Nucleus accumbens (tissue), 56 donors: ENCODE measurements around the gene B3GAT3.
A peak's percentile ranks its signal among the peaks of the same experiment; 100 is the strongest.
"Not testable (repeated sequence)": the region's sequence is repeated elsewhere in the genome, so short reads cannot be mapped to it uniquely, and the experiment has no call there.

Experiments used
- DNase-seq, 56 donors: peaks; one replicate each; lab custom pipeline; 2025; lab: John Stamatoyannopoulos, UW

The B3GAT3 gene

DNA sequence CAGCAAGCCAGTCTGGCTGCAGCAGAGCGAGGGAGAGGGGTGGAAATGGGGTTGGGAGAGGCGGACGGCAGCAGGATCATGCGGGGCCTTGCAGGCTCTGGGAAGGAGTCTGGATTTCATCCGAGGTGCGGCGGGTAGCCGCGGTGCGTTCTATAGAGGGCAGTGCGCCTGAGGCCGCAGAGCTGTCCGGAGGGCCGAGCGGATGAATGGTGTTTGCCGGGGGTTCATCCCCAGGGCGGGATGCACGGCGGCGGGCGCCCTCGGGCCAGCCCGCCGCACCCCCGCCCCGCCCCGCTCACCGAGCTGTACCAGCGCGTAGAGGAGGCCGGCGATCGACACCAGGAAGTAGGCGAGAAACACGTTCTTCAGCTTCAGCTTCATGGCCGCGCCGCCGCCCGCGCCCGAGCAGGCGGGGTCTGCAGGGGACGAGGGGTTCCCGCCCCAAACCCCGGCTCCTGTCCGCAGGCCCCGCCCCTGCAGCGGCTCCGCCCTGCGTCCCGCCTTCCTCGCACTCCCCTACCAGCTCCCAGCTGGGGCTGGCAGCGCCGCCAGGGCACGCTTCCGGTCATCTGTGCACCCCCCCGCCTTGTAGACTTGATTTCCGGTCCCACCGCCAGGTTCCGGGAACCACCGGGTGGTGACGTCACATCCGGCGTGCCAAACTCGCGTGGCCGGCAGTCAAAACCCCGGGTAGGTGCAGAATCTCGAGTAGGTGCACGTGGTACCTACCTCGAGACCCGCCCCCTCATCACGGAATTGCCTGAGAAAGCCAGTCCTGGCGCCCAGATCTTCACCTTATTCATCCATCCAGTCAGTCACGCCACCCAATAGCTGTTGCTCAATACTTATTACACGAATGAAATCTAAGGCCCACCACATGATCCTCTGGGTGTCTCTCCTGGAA is at the start of gene B3GAT3:
Gene B3GAT3 (minus strand): TSS at position 420 of the 904 bp plus-strand sequence. CDS start 39 bp downstream, at position 381.
- DNase-seq: peak; percentile 64 to 99 (median 96)

DNA sequence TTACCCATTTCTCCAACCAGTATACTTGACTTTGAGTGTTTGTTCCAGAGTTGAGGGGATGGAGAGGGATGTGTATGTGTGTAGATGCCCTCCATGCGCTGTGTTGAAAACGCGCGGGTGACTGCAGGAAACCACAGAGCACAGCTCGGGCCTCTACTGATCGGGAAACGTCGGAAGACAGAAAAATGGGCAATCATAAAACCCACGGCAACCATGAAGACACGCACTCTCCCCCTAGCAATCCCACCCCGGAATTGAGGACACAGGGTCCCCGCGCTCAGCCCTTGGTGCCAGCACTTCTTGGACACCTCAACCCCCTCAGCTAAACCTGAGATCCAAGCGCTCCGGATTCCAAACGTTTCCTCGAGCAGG is 49.4 kb upstream of the B3GAT3 start:
- DNase-seq: peak in 1 of 56 donors; percentile 61

DNA sequence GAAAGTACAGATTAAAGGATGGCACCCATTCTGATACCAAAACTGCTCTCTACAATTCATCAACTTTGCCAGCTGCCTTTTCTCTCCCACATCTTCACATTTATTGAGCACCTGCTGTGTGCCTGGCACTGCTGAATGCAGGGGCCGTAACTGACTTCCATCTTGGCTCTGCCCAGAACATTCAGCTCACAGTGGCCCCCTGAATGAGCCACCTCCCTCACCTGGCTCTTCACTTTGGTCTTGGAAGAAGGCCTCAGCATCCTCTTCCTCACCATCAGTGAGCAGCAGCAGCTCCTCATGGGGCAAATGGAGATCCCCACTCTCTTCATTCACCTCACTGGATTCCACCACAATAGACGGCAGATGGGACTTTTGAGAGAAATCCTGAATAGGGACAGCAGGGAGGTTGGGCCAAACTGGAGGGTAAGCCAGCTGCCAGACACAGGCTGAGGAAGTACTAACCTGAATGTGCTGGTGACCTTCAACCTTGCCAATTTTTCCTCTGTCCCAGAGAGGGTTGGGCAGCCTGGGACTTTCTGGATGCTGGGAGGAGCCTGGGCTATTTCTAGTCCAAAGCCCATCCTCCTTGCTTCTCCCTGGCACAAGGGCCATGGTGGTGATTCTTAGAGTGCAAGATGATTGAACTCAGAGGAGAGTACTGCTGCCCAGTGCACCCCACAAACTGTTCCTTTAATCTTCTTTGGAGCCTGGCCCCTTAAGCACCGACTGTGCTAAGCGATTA is 47.8 kb upstream of the B3GAT3 start:
- no peak for DNase-seq

- DNase-seq: no peak
Observed at GRCh38 chr11:62667460-62667859, 45.7 kb upstream of the B3GAT3 start.

DNA sequence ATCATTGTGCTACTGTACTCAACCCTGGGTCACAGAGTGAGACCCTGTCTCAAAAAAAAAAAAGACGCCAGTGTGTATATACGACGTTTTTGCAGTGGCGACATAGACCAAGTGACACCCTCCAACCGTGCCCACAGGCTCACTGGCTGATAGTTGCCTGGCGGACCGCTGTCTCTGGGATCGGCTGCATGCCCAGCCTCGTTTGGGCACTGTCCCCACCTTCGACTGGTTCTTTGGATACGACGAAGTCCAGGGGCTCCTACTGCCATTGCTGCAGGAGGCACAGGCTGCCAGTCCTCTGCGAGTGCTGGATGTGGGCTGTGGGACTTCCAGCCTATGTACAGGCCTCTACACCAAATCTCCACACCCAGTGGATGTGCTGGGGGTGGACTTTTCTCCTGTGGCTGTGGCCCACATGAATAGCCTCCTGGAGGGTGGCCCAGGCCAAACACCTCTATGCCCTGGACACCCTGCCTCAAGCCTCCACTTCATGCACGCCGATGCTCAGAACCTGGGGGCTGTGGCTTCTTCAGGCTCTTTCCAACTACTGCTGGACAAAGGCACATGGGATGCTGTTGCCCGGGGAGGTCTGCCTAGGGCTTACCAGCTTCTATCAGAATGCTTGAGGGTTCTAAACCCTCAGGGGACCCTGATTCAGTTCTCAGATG is 44.6 kb upstream of the B3GAT3 start:
- DNase-seq: no peak

DNA sequence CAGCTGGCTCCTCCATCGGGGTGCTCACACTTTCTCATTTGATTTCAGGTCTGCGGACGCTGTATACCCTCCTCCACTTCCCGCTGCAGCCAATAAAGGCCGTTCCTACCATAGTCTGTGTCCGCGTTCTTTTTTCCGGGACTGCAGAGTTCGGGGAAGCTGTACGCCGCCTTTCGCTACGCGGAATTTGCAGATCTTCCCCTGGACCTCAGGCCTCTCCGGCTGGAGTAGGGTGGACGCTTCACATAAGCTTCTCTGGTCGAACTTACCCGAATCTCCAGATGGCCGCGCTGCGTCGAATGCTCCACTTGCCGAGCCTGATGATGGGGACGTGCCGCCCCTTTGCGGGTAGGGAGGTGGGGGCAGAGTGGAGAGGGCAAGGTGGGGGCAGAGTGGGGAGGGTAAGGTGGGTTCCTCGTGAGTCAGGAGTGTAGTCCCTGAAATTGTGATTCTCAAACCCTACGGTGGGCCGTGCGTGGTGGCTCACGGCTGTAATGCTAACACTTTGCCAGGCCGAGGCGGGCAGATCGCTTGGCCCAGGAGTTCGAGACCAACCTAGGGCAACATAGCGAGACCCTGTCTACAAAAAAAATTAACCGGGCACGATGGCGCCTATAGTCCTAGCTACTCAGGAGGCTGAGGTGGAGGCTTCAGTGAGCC is 43.9 kb upstream of the B3GAT3 start:
- peak in 28 of 56 donors; percentile 14 to 79 (median 52) for DNase-seq

- DNase-seq: peak; percentile 62 to 97 (median 93)
Observed at GRCh38 chr11:62665075-62665598, 43.4 kb upstream of the B3GAT3 start, which contains the start of the genes C11orf98 and CSKMT. Gene C11orf98 (minus strand): TSS chr11:62665210. CDS start chr11:62665169, 41 bp downstream. Gene CSKMT (plus strand): TSS chr11:62665312. CDS start chr11:62665880, 568 bp downstream.

DNA sequence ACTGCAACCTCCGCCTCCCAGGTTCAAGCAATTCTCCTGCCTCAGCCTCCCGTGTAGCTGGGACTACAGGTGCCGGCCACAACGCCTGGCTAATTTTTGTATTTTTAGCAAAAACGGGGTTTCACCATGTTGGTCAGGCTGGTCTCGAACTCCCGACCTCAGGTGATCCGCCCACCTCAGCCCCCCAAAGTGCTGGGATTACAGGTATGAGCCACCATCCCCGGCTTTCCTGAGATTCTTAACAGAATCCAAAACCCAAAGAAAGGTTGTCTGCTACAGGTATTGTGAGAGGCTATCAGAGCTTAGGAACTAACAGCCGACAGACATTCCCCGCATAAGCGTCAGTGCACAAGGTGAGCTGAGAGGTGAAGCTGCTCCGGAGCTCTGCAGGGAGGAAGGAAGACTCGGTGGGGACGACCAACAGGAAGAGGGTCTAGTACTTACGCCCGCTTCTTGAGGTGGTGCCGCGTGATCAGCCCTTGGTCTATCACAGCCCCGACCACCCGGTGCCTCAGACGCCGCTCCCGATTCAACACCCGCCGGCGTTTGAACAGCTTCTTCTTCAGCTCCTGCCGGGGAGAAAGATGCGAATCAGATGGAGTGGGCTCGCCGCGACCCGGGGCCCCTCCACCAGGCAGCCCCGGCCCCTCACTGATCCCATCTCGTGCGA is 42.8 kb upstream of the B3GAT3 start:
- peak in 15 of 56 donors; percentile 34 to 79 (median 66) for DNase-seq

DNA sequence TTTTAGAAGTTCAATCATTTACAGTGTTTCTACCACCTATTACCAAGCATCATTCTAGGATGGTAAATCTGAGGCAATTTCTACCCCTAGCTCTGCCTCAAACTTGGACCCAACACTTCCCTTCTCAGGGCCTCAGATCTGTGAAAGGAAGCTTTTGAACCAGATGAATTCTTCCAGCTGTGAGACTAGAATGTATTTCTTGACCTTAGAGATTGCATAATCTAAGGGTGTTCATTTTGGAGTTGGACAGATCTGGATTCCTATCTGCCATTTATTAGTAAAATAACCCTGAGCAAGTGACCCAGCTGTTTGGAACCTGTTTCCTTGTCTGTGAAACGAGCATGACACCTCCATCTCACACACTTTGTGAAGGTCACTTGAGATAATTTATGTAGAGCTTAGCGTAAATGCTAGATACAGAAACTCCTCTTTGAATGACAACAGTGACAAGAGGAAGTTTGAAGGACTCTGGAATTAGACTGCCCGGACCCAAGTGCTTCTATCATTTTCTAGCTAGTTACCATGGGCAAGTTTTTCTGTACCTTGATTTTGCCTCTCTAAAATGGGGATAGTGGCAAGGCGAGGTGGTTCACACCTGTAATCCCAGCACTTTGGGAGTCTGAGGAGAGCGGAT is 35.1 kb upstream of the B3GAT3 start:
- DNase-seq: no peak

- DNase-seq: no peak
Observed at GRCh38 chr11:62654297-62654696, 32.5 kb upstream of the B3GAT3 start.

DNA sequence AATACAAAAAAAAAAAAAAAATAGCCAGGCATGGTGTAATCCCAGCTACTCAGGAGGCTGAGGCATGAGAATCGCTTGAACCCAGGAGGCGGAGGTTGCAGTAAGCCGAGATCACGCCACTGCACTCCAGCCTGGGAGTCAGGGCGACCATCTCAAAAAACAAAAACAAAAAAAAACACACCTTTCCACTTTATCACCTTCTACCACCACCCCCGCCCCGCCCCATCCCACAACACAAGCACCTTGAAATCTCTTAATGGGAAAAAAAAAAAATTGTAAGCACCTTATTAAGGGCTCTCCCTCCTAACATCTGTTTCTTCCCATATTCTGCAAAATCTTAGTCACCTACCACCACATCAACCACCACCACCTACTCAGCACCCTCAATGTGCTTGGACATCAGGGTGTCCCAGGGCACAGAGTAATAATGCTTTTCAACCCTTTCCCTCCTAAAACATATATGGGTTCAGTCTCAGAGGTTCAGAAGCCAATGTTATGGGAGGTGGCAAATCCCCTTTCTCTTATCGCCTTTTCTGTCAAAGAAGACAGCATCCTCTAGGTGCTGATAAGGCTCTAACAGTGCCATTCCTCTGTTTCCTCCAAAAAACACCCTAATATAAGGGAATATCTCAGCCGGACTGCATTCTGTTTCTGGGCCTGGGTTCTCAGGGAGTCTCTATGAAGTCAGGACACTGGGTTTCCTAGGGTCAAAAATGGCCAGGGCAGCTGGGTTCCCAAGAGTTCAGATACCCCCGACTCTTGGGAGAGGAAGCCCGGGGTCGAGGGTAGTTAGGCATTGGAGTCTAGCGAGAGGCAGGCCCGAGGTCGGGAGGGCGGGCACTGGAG is 30.6 kb upstream of the B3GAT3 start:
- peak in 1 of 56 donors; percentile 44 for DNase-seq

- not testable (repeated sequence) for DNase-seq
Observed at GRCh38 chr11:62650283-62650682, 28.5 kb upstream of the B3GAT3 start.

GRCh38 chr11:62649486-62649885 is 27.7 kb upstream of the B3GAT3 start:
- DNase-seq: no peak

- DNase-seq: no peak
Observed at GRCh38 chr11:62648967-62649364, 27.2 kb upstream of the B3GAT3 start.

GRCh38 chr11:62648185-62648966 is 26.6 kb upstream of the B3GAT3 start:
- no peak for DNase-seq

- DNase-seq: no peak
Observed at GRCh38 chr11:62647609-62648005, 25.8 kb upstream of the B3GAT3 start.
